GM21737 (cell line): ENCODE data around the gene RPTOR.

ENCODE experiments used
- ATAC-seq: cut with Tn5 transposase; IDR thresholded peaks from one replicate; pipeline ENCODE4 v1.9.1; 2021; ENCODE audit warnings: mild to moderate bottlenecking, moderate library complexity; ENCODE audit not compliant: unreplicated experiment

The RPTOR gene

DNA sequence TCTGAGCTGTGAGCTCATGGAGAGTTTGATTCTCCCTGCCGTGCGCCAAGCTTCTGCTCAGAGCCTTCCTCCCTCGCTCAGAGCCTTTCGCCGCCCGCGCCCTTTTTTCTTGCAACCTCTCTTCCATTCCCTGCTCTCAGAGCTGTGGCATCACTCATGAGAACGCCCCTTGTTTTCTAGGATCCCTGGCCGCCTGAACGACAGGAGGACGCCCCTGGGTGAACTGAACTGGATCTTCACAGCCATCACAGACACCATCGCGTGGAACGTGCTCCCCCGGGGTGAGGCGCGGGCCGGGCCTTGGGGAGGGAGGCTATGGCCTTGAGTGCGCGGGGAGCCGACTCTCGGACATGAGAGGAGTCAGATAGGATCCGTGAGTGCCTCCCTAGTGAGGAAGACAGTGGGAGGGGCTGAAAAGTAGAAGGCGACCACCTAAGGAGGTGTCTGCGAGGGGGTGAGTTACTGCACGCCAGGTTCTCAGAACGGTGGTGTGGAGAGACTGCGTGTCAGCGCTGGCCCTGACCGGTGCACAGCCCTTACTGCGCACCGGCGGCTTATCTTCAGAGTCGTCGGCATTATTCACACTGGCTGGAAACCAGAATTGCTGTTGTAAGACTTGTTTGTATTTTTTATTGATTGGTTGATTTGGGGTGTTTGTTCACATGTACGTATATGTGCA lies 277.5 kb downstream of the RPTOR start:
- ATAC-seq = no peak

DNA sequence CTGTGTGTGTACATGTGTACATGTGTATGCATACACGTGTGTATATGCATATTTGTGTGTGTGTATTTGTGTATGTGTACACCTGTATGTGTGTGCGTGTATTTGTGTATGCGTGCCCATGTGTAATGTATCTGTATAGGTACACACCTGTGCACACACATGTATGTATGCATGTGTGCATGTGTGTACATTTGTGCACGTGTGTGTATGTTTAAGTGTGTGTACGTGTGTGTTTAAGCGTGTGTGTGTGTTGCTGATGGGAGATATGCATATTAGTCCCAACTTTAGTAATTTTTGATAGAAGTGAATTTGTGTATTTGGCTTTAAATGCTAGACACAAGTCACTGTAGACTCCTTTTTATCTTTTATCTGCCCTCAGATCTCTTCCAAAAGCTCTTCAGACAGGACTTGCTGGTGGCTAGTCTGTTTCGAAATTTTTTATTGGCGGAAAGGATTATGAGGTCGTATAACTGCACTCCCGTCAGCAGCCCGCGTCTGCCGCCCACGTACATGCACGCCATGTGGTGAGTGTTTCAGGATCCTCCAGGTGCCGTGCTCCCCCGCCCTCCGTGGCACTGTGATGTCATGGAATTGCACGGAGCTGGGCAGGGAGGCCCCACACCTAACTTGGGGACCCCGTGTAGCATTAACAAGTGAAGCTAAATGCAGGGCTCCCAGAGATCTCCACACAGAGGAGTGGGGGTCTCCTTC lies 278.2 kb downstream of the RPTOR start:
- ATAC-seq = no peak

DNA sequence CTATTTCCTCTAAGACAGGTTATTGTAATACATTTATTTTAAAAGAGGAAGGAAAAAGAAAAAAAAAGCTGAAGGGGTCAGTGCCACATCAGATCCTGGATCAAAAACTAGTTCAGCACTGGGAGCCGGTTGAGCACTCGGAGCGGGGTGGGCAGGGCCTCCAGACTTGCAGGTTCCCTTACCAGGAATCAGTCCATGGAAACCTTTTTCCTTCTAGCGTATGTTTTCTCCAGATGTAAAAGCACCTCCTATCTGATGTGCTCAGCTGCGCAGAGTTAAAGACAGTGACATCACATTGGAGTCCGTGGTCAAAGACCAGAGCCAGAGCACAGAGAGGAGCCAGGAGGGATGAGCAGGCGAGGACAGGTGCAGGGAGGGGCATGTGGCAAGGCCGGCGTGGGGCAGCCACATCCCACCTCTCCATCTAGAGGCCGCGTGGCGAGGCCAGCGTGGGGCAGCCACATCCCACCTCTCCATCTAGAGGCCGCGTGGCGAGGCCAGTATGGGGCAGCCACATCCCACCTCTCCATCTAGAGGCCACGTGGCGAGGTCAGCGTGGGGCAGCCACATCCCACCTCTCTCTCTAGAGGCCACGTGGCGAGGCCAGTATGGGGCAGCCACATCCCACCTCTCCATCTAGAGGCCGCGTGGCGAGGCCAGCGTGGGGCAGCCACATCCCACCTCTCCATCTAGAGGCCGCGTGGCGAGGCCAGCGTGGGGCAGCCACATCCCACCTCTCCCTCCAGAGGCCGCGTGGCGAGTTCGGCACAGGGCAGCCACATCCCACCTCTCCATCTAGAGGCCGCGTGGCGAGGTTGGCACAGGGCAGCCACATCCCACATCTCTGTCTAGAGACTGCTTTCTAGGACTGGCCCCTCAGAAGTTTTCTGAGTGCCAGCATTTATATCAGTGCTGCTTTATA lies 280.2 kb downstream of the RPTOR start:
- ATAC-seq = no peak

DNA sequence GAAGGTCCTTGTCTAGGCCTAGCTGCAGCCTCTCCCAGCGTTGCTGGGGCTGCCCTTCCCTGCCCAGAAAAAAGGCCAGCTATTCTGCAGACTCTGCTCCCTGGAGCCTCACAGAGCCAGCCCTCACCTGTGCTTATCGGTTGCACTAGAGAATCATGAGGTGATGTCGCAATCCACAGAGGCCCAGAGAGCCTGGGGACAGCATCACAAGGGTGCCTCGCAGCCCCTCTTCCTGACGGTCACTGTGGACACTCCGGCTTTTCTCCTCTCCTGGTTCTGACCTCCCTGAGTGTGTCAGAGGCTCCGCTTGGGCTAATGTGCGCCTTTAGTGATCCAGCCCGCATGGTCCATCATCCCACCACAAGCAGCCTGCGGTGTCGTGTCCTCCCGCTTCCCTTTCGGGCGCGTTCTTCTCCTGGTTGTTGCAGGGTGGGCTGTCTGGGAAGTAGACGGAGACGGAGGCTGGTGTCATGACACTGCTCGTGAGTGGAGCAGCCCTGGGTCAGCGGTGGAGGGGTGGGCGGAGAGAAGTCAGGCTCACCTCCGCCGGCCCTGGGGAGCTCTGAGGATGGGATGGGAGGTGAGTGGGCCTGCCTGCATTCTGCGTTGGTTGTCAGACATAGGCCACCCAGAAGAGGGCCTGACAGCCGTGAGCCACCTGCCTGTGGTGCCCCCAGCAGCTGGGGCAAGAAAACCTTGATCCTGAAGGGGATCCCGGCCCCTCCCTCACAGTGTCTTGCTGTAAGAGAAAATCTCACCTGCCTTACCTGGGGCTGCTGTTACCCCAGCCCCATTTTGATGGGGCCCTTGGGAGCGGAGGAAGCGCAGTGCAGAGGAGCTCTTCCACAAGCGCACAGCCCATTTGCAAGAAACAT lies 281.1 kb downstream of the RPTOR start:
- no peak for ATAC-seq

DNA sequence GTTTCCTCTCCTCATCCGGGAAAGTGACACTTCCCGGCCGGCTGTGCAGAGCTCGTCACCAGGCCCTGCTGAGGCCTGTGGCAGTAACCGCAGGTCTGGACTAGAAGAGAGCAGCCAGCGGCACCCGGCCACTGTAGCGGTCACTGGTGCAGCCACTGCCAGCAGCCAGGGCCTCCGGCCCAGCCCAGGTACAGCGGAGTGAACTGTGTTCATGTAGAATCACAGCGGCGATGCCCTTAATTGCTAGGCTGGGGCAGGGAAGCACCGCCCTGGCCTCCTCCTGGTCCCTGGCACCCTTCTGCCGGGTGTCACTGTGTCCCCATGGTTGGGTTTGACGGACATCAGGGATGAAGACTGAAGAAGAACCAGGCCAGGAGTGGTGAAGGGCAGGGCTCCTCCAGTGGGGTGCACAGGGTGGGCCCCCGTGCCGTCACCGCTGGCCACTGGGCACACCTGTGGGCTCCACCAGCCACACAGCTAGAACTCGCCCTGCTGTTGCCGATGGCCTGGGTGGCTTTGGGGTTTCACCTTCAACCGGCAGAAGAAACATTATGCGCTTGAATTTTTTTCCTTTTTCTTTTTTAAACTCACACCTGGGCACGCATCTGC lies 281.8 kb downstream of the RPTOR start:
- no peak for ATAC-seq

DNA sequence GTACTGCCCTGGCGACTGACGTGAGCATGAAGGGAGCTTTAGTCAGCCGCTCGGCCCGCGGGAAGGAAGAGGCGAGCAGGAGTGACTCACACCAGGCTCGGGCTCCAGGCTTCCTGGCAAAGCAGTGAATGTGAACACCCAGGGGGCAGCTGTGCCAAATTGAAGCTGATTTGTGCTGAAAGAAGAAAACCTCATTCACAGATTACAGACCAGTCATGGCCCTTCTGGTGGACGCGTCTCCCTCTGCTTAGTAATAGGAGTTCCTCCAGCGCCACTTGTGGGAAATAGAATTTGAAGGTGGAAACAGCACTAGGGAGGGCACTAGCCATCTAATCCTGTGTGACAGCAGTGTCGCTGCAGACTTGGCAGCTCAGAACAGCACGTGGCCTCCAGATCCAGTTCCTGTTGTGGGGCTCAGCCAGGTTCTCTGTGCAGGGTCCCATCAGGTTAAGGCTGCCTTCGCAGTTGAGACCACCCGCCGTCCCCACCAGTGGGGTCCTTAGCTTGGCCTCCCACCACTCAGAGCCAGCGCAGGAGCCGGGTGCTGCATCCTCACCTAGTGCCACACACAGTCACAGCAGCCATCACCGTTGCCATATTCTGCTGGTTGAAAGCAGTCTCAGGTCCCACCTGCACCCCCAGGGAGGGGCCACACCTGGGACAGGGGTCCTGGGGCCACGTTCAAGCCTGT lies 282.5 kb downstream of the RPTOR start:
- ATAC-seq = no peak

DNA sequence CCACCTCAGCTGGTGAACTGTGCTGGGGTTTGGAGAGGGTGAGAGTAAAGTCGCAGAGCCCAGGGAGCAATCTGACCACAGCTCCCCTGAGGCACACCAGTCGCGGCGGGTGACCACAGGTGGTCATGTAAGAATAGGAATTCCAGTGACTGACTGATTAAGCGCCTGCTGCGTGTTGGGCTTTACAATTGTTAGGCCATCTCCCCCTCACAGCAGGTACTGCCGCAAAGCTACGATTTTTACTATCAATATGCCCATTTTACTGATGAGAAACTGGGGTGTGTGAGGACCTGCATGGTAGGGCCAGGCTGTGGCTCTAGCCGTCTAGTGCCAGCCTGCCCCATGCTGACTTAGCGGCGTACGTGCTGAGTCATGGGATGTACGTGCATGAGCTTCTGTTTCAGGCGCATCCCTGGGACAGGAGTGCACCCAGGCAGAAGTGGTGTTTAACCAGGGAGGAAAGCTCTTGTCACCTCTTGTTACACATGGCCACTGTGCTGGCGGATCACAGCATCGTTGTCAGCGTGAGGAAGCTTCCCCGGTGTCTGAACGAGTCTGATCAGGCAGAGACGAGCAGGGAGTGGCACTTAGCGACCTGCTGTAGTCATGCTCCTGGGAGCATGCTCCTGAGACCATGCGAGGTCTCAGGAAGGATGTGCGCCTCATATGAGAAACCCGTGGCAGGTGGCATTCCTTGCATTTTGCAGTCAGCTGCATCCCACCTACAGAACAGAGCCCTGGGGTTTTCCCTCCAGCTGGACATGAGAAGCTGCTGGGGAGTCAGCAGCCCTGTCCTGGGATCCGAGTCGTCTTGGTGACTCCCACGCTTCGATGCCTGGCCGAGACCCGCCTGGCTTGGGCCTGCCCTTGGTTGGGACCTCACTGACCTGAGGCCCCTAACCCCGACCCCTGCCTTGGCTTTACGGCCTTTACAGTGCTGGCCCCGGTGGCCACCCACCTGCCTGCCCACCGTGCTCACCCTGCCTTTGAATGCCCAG lies 283.3 kb downstream of the RPTOR start:
- no peak for ATAC-seq

DNA sequence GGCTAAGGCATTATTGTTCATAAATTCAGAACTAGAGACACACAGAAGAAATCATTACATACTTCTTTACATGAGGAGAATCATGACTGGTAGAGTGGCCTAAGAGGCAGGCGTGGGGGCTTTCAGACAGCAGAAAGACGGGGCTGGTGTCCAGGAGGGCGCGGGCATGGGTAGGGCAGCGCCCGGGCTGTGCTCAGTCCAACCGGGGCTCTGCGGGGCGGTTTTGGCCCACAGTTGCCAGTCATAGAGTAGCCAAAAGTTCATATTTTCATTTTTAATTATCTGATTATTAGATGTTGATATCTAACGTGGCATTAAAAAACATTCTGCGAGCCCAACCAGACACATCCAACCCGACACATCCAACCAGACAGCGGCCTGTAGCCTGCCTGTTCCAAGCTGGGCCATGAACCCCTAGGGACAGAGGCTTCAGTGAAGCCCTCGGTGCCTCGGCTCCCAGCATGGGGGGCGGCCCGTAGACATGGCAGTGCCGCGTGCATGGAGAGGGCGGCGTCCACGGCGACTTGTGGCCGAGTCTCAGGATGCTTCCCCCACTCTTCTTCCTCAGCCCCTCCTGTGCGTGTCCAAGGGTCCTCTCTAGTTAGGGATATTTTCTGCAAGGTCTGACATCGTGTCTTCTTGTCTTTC lies 284.7 kb downstream of the RPTOR start:
- no peak for ATAC-seq

DNA sequence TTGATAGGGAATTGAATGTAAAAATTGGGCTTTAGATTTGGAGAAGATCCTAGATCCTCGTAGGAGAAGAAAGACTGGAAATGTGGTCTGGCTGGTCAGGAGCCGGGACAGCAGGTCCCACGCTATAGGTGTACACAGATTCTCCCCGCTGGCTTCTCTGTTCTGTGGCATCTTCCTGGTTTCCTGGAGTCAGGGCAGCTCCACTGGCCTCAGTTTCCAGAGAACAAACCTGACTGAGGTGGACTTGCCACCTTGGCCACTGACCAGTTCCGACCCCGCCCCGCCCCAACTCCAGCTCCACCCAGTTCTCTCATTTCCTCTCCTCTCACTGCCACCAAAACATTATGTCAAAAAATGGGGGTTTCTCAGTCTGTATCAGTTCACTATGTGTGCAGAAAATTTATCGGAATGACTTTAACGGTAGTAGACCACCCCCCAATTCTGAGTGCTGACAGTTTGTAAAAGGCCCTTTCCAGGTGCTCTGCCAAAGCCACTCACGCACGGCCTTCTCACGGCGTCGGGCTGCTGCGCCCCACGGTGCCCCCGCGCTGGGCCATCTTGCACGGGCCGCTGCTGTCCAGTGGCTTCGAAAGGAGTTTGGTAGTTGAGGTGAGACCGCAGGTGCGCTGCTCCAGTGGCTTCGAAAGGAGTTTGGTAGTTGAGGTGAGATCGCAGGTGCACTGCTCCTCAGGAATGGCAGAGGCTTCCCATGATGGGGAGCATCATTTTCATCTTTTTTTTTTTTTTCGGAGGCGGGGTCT lies 285.6 kb downstream of the RPTOR start:
- ATAC-seq = no peak

DNA sequence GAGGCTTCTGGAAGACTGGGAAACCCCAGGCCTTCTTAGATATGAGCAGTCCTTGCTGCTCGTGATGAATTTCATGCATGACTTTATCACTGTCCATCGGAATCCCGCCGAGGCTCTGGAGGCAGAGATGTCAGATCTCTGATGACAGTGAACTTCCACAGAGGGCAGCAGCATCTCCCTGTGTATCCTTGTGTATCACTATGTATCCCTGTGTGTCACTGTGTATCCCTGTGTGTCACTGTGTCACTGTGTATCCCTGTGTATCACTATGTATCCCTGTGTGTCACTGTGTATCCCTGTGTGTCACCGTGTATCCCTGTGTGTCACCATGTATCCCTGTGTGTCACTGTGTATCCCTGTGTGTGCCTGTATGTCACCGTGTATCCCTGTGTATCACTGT lies 286.9 kb downstream of the RPTOR start:
- no peak for ATAC-seq

DNA sequence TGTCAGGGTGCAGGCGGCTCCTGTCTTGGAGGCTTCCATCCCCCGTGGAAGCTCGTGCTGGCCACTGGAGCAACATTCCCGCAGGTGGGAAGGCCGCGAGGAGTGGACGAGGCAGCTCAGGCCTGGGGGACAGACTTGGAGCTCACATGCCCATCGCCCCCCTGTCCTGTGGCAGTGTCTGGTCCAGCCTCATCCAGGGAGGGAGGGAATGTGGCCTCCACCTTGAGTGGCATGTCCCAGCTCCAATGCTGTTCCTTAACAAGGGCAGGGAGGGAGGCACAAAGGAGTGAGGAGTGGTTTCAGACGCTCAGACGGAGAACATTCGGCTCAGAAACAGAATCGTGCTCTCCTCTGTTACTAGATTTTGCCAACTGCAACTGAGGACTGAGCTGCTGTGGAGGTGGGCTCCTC lies 287.6 kb downstream of the RPTOR start:
- no peak for ATAC-seq

DNA sequence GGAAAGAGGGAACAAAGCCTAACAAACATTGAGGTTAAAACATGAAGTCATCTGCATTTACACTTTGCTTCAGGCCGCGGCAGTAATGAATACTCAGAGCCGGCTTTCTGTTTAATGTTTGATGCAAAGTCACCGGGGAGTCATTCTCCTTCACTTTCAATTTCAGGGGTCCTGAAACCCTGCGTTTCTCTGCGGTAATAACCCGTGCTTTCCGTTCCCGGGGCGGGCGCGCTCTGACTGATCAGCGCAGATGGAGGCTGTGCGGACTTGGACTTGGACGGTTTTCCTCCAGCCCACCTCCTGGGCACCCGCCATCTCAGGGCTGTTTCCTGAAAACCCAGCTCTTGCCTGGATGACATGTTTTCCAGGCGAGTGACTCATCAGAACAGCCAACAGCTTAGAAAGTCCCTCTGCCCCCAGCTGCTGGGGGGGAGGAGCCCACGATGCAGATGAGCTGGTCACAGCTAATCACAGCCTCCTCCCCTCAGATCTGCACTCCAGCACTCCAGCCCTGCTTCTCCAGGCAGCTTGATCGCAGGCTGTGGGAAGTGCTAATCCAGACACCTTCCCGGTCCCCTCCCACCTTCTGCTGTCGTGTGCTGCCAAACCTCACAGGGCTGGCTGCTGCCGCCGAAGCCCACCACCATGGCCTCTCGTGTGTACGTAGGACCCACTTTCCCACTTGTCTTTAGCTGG lies 288.4 kb downstream of the RPTOR start:
- peak; percentile 74 for ATAC-seq

DNA sequence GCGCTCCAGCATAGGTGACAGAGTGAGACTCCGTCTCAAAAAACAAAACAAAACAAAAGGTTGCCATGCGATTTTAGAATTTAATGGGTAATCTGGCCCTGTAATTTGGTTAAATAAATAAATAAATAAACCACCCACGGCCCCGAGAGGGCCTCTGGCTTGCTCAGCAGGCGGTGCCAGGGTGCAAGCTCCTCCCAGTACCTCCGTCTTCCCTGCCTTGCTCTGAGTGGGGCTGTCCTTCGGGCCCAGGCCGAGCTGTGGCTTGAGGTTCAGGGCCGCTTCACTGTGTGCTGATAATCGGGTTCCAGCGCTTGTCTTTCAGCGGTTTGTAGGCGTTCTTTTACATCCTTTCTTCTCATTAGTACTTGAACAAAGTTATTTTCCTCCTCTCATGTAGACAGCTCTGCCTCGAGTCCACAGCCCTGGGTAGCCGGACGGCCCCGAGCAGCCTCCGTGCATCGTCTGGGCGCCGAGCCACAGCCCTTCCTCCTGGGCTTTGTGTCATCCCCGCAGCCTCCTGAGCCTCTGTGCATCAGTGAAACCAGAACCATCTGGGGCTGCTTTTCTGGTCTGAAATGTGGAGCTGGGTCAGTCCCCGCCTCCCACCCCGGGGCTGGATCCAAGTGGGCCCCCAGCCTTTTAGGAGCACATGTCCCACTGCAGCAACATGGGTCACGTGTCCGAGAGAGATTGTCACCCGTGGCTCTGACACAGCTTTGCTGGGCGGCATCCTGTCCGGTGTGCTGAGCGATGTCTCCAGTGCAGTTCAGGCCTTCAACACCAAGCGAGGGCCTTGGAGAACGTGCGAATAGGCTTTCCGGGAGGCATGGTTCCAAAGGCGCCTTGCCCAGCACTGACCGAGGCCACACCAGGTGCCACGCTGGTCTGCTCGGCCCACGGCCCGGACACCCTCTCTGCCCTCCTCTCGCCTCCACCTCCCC lies 289.6 kb downstream of the RPTOR start:
- no peak for ATAC-seq

DNA sequence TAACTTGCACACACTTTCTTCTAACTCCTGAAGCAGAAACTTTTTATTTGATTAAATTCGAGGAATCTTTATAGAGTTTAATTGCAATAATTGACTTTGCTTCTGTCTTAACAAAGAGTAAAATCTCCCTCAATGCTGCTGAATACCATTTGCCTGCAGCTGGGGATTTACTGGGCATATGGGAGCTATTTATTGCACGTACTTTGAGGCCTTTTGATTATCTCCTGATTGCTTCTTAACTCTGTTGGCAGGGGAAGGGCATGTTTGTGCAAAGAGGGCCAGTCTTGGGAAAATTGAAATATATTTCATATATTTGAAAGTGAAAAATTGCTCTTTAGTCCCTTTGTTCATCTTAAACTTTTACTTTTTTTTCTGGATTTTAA lies 290.2 kb downstream of the RPTOR start:
- ATAC-seq = no peak

DNA sequence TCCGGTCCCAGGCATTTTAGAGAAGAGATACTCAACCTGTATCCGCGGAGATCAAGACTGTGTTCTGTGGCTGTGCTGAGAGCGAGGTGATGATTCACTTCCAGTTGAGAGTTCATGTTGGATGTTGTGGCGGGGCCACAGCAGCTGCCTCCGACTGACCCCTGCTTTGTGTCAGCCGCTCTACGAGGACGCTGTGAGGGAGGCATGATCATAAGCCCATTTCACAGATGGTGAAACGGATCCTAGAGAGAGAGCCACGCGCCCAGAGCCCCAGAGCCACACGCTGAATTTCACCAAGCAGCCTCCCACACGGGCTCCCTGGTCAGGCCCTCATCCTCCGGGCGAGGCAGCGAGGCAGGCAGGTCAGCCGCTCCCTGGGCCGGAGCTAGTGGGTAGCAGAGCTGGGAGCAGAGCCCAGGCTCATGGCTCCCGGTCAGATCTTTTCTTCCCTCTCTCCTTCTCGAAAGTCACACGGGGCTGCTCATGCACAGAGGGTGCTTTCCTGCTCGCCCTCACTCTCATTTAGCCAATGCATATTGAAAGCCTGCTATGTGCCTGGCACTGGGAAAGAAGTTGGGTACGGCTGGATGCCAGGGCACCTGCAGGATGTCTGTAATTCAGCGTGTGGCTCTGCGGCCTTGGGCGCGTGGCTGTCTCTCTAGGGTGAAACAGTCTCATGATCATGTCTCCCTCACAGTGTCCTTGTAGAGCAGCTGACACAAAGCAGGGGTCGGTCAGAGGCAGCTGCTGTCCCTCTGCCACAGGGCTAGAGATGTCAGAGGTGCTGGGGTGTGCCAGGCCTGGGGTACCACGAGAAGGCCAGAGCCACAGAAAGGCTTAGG lies 291.4 kb downstream of the RPTOR start:
- ATAC-seq = no peak
